Hepatocyte (in vitro differentiated cells): ENCODE results near the gene CLIC6. TPM values are rescaled to one million over a fixed set of nuclear protein-coding genes. Genes with fewer than 3 reads are reported as not detected.

Source experiments
- DNase-seq: peaks from one replicate; pipeline ENCODE4 v3.0.0-alpha.2; 2016; ENCODE audit warnings: low spot score
- H2AFZ ChIP-seq: fragments of 200-600 bp; sonication (generic); 2 replicates; pipeline ENCODE4 v1.6.0; 2016; ENCODE audit warnings: antibody characterized with exemption, mild to moderate bottlenecking
- H3K27ac ChIP-seq: fragments of 200-600 bp; sonication (generic); 2 replicates; pipeline ENCODE4 v1.5.1; 2016; ENCODE audit warnings: mild to moderate bottlenecking
- H3K27me3 ChIP-seq: fragments of 200-600 bp; sonication (generic); 2 replicates; pipeline ENCODE4 v1.6.1; 2016
- H3K36me3 ChIP-seq: fragments of 200-600 bp; sonication (generic); replicated peaks from 2 replicates; pipeline ENCODE4 v1.5.1; 2016; ENCODE audit warnings: low read depth; ENCODE audit not compliant: insufficient read depth
- H3K4me1 ChIP-seq: fragments of 200-600 bp; sonication (generic); 2 replicates; pipeline ENCODE4 v1.5.1; 2016; ENCODE audit warnings: mild to moderate bottlenecking, moderate library complexity; ENCODE audit not compliant: insufficient read depth
- H3K4me2 ChIP-seq: fragments of 200-600 bp; sonication (generic); 2 replicates; pipeline ENCODE4 v1.6.0; 2016
- H3K4me3 ChIP-seq: fragments of 200-600 bp; sonication (generic); 2 replicates; pipeline ENCODE4 v1.5.1; 2016; ENCODE audit warnings: mild to moderate bottlenecking
- H3K79me2 ChIP-seq: fragments of 200-600 bp; sonication (generic); 2 replicates; pipeline ENCODE4 v1.6.0; 2017; ENCODE audit warnings: mild to moderate bottlenecking
- H3K9me2 ChIP-seq: fragments of 200-600 bp; sonication (generic); replicated peaks from 2 replicates; pipeline ENCODE4 v1.6.0; 2017; ENCODE audit warnings: mild to moderate bottlenecking; ENCODE audit not compliant: insufficient read depth
- H3K9me3 ChIP-seq: fragments of 200-600 bp; sonication (generic); 2 replicates; pipeline ENCODE4 v1.5.1; 2016; ENCODE audit warnings: low read depth, mild to moderate bottlenecking
- H4K20me1 ChIP-seq: fragments of 200-600 bp; sonication (generic); 2 replicates; pipeline ENCODE4 v1.6.0; 2016; ENCODE audit warnings: mild to moderate bottlenecking; ENCODE audit not compliant: insufficient read depth, poor library complexity, severe bottlenecking
- EZH2 ChIP-seq: fragments of 200-600 bp; sonication (generic); IDR thresholded peaks from 2 replicates; pipeline ENCODE4 v1.6.1; 2016; ENCODE audit warnings: antibody characterized with exemption, mild to moderate bottlenecking, borderline replicate concordance
- EZH2phosphoT487 ChIP-seq: fragments of 200-600 bp; sonication (generic); IDR thresholded peaks from one replicate; pipeline ENCODE4 v1.6.1; 2018; ENCODE audit warnings: antibody characterized with exemption, mild to moderate bottlenecking, low read depth, moderate library complexity; ENCODE audit not compliant: unreplicated experiment, severe bottlenecking
- WGBS: methylation state at CpG from one replicate; pipeline ENCODE4 v1.1.6; 2016; ENCODE audit warnings: low lambda C conversion rate; ENCODE audit errors: missing lambda C conversion rate; 5-methylcytosine and 5-hydroxymethylcytosine counted together
- polyA plus RNA-seq: library from polyadenylated mRNA; unstranded; fragments of >200 nt; fragmentation: Nextera tagmentation; extraction: Ambion mirVana; gene quantifications from 2 replicates; pipeline ENCODE4 v1.2.1, GENCODE V29; 2016
- total RNA-seq: library from RNA; depleted of rRNA; stranded (reverse); fragments of >200 nt; gene quantifications from 2 replicates; pipeline ENCODE4 v1.2.3, GENCODE V29; 2014
- TF ChIP-seq, protein P1 (sequence below): fragments of 200-600 bp; sonication (generic); IDR thresholded peaks from 2 replicates; pipeline ENCODE4 v1.5.1; 2016; ENCODE audit warnings: antibody characterized with exemption, mild to moderate bottlenecking; ENCODE audit not compliant: poor library complexity

The CLIC6 gene
- total and polyA plus RNA-seq, 2 experiments from 2014 or later = 9.9 to 16.7 TPM

- Histone ChIP-seq H3K9me3 (no peaks in the 10 kb centered on the region), H2AFZ (no peak overlapping the region), H3K36me3 (no peaks in the 10 kb centered on the region), H3K4me2 (peak overlapping the region; percentile 15), H3K79me2 (peaks cover 10% of the 10 kb centered on the region), H4K20me1 (no peaks in the 10 kb centered on the region), H3K4me1 (peaks cover 14% of the 10 kb centered on the region), H3K9me2 (no peaks in the 10 kb centered on the region), H3K4me3 (no peak overlapping the region), H3K27me3 (no peaks in the 10 kb centered on the region), H3K27ac (peak overlapping the region; percentile 62)
- DNase-seq = no peak
- WGBS = 65% methylated on average over 2 of the region's 2 CpGs
- TF ChIP-seq, protein P1, sequence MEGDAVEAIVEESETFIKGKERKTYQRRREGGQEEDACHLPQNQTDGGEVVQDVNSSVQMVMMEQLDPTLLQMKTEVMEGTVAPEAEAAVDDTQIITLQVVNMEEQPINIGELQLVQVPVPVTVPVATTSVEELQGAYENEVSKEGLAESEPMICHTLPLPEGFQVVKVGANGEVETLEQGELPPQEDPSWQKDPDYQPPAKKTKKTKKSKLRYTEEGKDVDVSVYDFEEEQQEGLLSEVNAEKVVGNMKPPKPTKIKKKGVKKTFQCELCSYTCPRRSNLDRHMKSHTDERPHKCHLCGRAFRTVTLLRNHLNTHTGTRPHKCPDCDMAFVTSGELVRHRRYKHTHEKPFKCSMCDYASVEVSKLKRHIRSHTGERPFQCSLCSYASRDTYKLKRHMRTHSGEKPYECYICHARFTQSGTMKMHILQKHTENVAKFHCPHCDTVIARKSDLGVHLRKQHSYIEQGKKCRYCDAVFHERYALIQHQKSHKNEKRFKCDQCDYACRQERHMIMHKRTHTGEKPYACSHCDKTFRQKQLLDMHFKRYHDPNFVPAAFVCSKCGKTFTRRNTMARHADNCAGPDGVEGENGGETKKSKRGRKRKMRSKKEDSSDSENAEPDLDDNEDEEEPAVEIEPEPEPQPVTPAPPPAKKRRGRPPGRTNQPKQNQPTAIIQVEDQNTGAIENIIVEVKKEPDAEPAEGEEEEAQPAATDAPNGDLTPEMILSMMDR = no peak
- TF ChIP-seq EZH2phosphoT487 (no peak), EZH2 (no peak)
Observed at GRCh38 chr21:34692458-34693020, 23.7 kb downstream of the CLIC6 start.

- H4K20me1 ChIP-seq = no peaks in the 10 kb centered on the region
- 65% methylated on average over 6 of the region's 6 CpGs for WGBS
- no peaks in the 10 kb centered on the region for H3K9me2 ChIP-seq
- no peaks in the 10 kb centered on the region for H3K27me3 ChIP-seq
- no peak for TF ChIP-seq EZH2phosphoT487
- TF ChIP-seq, protein P1 = peak; percentile 73
- no peak overlapping the region for H2AFZ ChIP-seq
- peaks cover 14% of the 10 kb centered on the region for H3K4me1 ChIP-seq
- H3K9me3 ChIP-seq = no peaks in the 10 kb centered on the region
- H3K79me2 ChIP-seq = peaks cover 10% of the 10 kb centered on the region
- no peaks in the 10 kb centered on the region for H3K36me3 ChIP-seq
- no peak overlapping the region for H3K4me3 ChIP-seq
- DNase-seq = peak; percentile 74
- peak overlapping the region; percentile 62 for H3K27ac ChIP-seq
- H3K4me2 ChIP-seq = peak overlapping the region; percentile 15
Observed at GRCh38 chr21:34693192-34693810, 24.5 kb downstream of the CLIC6 start.

DNA sequence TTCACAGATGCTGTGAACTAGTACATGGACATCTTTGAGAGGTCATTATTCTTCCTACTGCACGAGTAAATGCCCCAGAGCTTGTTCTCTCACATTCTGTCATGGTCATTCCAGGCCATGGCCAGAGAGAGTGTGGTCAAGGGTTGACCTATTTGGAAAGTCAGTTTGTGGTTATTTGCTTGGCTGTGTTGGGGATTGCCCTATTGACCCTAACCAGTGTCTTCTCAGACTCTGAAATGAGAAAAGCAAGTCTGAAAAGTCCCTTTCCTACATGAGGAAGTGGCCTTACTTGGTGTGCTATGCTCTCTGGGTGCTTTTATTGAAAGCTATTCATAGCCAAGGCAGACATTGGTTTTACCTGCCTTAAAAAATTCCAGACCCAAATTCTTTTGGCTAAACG, 26.6 kb downstream of the CLIC6 start:
- Histone ChIP-seq H3K4me1 (peaks cover 14% of the 10 kb centered on the region), H4K20me1 (no peaks in the 10 kb centered on the region), H3K4me3 (no peak overlapping the region), H2AFZ (no peak overlapping the region), H3K9me2 (no peaks in the 10 kb centered on the region), H3K79me2 (peaks cover 10% of the 10 kb centered on the region), H3K36me3 (no peaks in the 10 kb centered on the region), H3K4me2 (no peak overlapping the region), H3K27me3 (no peaks in the 10 kb centered on the region), H3K9me3 (no peaks in the 10 kb centered on the region), H3K27ac (no peak overlapping the region)
- DNase-seq = no peak
- WGBS = 72% methylated on average over 2 of the region's 2 CpGs
- TF ChIP-seq EZH2phosphoT487 = no peak
- TF ChIP-seq, protein P1 = no peak
- no peak for TF ChIP-seq EZH2
